Lung (tissue), 12 donors: Measurements from ENCODE around the gene IRGQ. TPM values are rescaled to one million over a fixed set of nuclear protein-coding genes. Genes with fewer than 3 reads are reported as not detected.
A peak's percentile ranks its signal among the peaks of the same experiment; 100 is the strongest.

Experiments used
- ATAC-seq: fragments of 200-7000 bp; cut with Tn5 transposase; one replicate; pipeline ENCODE4 v1.9.1; 2020; ENCODE audit warnings: moderate number of reproducible peaks; ENCODE audit not compliant: insufficient read depth, low FRiP score
- DNase-seq, 3 donors: peaks; one replicate each; pipeline ENCODE4 v3.0.0-alpha.2; 2013 to 2017
- H3K27ac ChIP-seq, 2 donors: one replicate each; pipeline ENCODE4 v1.5.1; 2013; ENCODE audit warnings: mild to moderate bottlenecking in 2 of 2, moderate library complexity in 2 of 2, control low read depth in 1 of 2, inconsistent platforms in 1 of 2, low read depth in 1 of 2, low read length in 1 of 2
- H3K27me3 ChIP-seq, 3 donors: one replicate each; pipeline ENCODE4 v1.5.1; 2013; ENCODE audit warnings: low read length in 2 of 3; ENCODE audit not compliant: control insufficient read depth in 3 of 3, insufficient read depth in 3 of 3
- H3K36me3 ChIP-seq, 4 donors: one replicate each; pipeline ENCODE4 v1.5.1; 2013; ENCODE audit warnings: low read length in 4 of 4, mild to moderate bottlenecking in 1 of 4, moderate library complexity in 1 of 4; ENCODE audit not compliant: control insufficient read depth in 4 of 4, insufficient read depth in 4 of 4
- H3K4me1 ChIP-seq, 5 donors: one replicate each; pipeline ENCODE4 v1.5.1; 2013; ENCODE audit warnings: low read length in 5 of 5, mild to moderate bottlenecking in 2 of 5, moderate library complexity in 1 of 5; ENCODE audit not compliant: control insufficient read depth in 5 of 5, insufficient read depth in 5 of 5
- H3K4me3 ChIP-seq: one replicate; pipeline ENCODE4 v1.5.1; 2013; ENCODE audit warnings: mild to moderate bottlenecking, control low read depth, moderate library complexity
- H3K9ac ChIP-seq, 2 donors: one replicate each; pipeline ENCODE4 v1.5.1; 2013; ENCODE audit warnings: low read length in 2 of 2, control low read depth in 1 of 2; ENCODE audit not compliant: insufficient read depth in 1 of 2
- H3K9me3 ChIP-seq, 4 donors: one replicate each; pipeline ENCODE4 v1.5.1; 2013; ENCODE audit warnings: low read length in 3 of 4, mild to moderate bottlenecking in 1 of 4, moderate library complexity in 1 of 4; ENCODE audit not compliant: control insufficient read depth in 4 of 4, insufficient read depth in 3 of 4
- CTCF ChIP-seq: IDR thresholded peaks from 2 replicates; pipeline ENCODE4 v1.5.1; 2012; ENCODE audit warnings: mild to moderate bottlenecking; ENCODE audit errors: control extremely low read depth, extremely low read depth
- WGBS, 2 donors: extraction: QIAGEN DNeasy Blood & Tissue Kit; methylation state at CpG; one replicate each; pipeline ENCODE4 v1.1.7; 2013; 5-methylcytosine and 5-hydroxymethylcytosine counted together
- polyA plus RNA-seq, 2 donors: library from polyadenylated mRNA; stranded (reverse); fragments of 200-250 nt; gene quantifications; one replicate each; pipeline ENCODE4 v1.2.1, GENCODE V29; 2013
- total RNA-seq, 2 donors: library from RNA; depleted of rRNA in 1 of 2; stranded (reverse); fragments of >200 nt in 1 of 2; gene quantifications; one replicate each; pipeline ENCODE4 v1.2.1, GENCODE V29; 2014 to 2021
- donor health status: control.
- donor health status: control.
- donor health status: Bipolar disorder and iron deficiency.
- donor health status: healthy.
- donor health status: DM: yes; HTN: yes; CAD: no.

Gene IRGQ
- total and polyA plus RNA-seq, 4 donors: 3.8 to 28.3 (median 15.6) TPM

- H3K27ac ChIP-seq: no peak overlapping the region
- H3K27me3 ChIP-seq: no peaks in the 10 kb centered on the region
- 97% methylated on average over 15 of the region's 15 CpGs for whole genome bisulfite sequencing, 2 donors
- ATAC-seq (no peak), DNase-seq (no peak)
- no peak for TF ChIP-seq CTCF
- H3K9ac ChIP-seq: no peak overlapping the region
- peaks cover 10 to 37% (median 33%) of the 10 kb centered on the region in 4 donors for H3K36me3 ChIP-seq
- H3K4me1 ChIP-seq: no peaks in the 10 kb centered on the region
- peaks cover 0 to 1% (median 0%) of the 10 kb centered on the region in 4 donors for H3K9me3 ChIP-seq
- H3K4me3 ChIP-seq: no peak overlapping the region
Observed at GRCh38 chr19:43554317-43554895, 41.5 kb downstream of the IRGQ start.

DNA sequence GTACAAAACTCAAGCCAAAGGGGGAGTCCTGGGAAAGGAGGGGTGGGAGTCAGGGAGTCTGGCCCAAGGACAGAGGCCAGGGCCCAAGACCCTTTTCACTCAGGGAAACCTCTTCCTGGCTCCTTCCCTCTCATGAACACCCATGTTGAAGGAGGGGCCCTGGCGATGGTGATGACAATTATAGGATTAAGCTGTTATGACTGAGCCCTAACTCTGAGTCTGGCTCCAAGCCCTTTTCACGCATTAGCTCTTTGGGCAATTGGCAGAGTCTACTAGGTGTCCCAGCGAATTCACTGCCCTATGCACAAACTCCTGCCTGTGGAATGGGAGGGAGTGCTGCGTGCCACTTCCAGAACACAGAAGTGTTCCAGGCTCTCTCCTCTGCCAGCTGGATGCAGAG, 42.3 kb downstream of the IRGQ start:
- WGBS, 2 donors: 84 to 95% methylated on average over 4 of the region's 4 CpGs
- Histone ChIP-seq H3K36me3 (peaks cover 10 to 37% (median 34%) of the 10 kb centered on the region in 4 donors), H3K27ac (no peak overlapping the region), H3K27me3 (no peaks in the 10 kb centered on the region), H3K4me1 (no peaks in the 10 kb centered on the region), H3K9me3 (peaks cover 0 to 1% (median 0%) of the 10 kb centered on the region in 4 donors), H3K4me3 (no peak overlapping the region), H3K9ac (no peak overlapping the region)
- DNase-seq (peak in 1 of 3 donors; percentile 16), ATAC-seq (no peak)
- no peak for TF ChIP-seq CTCF

GRCh38 chr19:43552616-43553015, 43.3 kb downstream of the IRGQ start:
- no peak for ATAC-seq
- Histone ChIP-seq H3K9me3 (peaks cover 0 to 1% (median 0%) of the 10 kb centered on the region in 4 donors), H3K36me3 (peaks cover 10 to 36% (median 32%) of the 10 kb centered on the region in 4 donors), H3K4me3 (no peak overlapping the region), H3K27ac (no peak overlapping the region), H3K9ac (no peak overlapping the region), H3K27me3 (no peaks in the 10 kb centered on the region), H3K4me1 (no peaks in the 10 kb centered on the region)
- 83 to 92% methylated on average over 3 of the region's 3 CpGs for WGBS, 2 donors
- DNase-seq: peak; percentile 18 to 49 (median 28)
- no peak for TF ChIP-seq CTCF

GRCh38 chr19:43552198-43552450, 43.8 kb downstream of the IRGQ start:
- H3K36me3 ChIP-seq: peaks cover 10 to 36% (median 31%) of the 10 kb centered on the region in 4 donors
- H3K27ac ChIP-seq: no peak overlapping the region
- no peak overlapping the region for H3K9ac ChIP-seq
- H3K4me3 ChIP-seq: no peak overlapping the region
- no peak for ATAC-seq
- H3K27me3 ChIP-seq: no peaks in the 10 kb centered on the region
- no peak for TF ChIP-seq CTCF
- H3K4me1 ChIP-seq: no peaks in the 10 kb centered on the region
- peaks cover 0 to 1% (median 0%) of the 10 kb centered on the region in 4 donors for H3K9me3 ChIP-seq
- no peak for DNase-seq
- 89 to 95% methylated on average over 3 of the region's 3 CpGs for WGBS, 2 donors
